Neuronal stem cell (in vitro differentiated cells): ENCODE measurements around the gene MARK2.

Source experiments
- DNase-seq: peaks from one replicate; pipeline ENCODE4 v3.0.0-alpha.2; 2013; ENCODE audit warnings: low spot score
- H2AFZ ChIP-seq: one replicate; pipeline ENCODE4 v1.6.1; 2013; ENCODE audit warnings: mild to moderate bottlenecking, low read length, inconsistent platforms
- H2AK5ac ChIP-seq: 2 replicates; pipeline ENCODE4 v1.6.1; 2013; ENCODE audit warnings: low read depth, mild to moderate bottlenecking, inconsistent platforms, low read length, moderate library complexity, mixed read lengths
- H2BK120ac ChIP-seq: 2 replicates; pipeline ENCODE4 v1.6.1; 2013; ENCODE audit warnings: low read depth, mild to moderate bottlenecking, inconsistent platforms, low read length, moderate library complexity, mixed read lengths
- H2BK12ac ChIP-seq: one replicate; pipeline ENCODE4 v1.6.1; 2013; ENCODE audit warnings: low read length, inconsistent platforms
- H2BK15ac ChIP-seq: 2 replicates; pipeline ENCODE4 v1.6.1; 2013; ENCODE audit warnings: mild to moderate bottlenecking, low read length, inconsistent platforms, mixed read lengths
- H2BK5ac ChIP-seq: one replicate; pipeline ENCODE4 v1.6.1; 2013; ENCODE audit warnings: inconsistent platforms, mild to moderate bottlenecking, low read length, moderate library complexity
- H3K14ac ChIP-seq: one replicate; pipeline ENCODE4 v1.6.1; 2013; ENCODE audit warnings: low read length, inconsistent platforms
- H3K18ac ChIP-seq: 2 replicates; pipeline ENCODE4 v1.6.1; 2013; ENCODE audit warnings: low read length, inconsistent platforms
- H3K23ac ChIP-seq: 2 replicates; pipeline ENCODE4 v1.6.1; 2013; ENCODE audit warnings: low read depth, mild to moderate bottlenecking, mixed read lengths, low read length, inconsistent platforms; ENCODE audit not compliant: poor library complexity
- H3K27ac ChIP-seq: replicated peaks from 3 replicates; pipeline ENCODE4 v1.5.1; 2013; ENCODE audit warnings: low read length, inconsistent platforms
- H3K27me3 ChIP-seq, 3 experiments: 2 replicates each; pipeline ENCODE4 v1.6.1; 2013; ENCODE audit warnings: low read length in 3 of 3, mild to moderate bottlenecking in 2 of 3, inconsistent platforms in 1 of 3, low read depth in 1 of 3, mixed read lengths in 1 of 3, moderate library complexity in 1 of 3; ENCODE audit not compliant: control insufficient read depth in 3 of 3, insufficient read depth in 3 of 3
- H3K36me3 ChIP-seq, 2 donors: replicated peaks in 1 of 2; 2 replicates each; pipeline ENCODE4 v1.6.1; 2013; ENCODE audit warnings: low read length in 2 of 2; ENCODE audit not compliant: control insufficient read depth in 2 of 2, insufficient read depth in 2 of 2
- H3K4ac ChIP-seq: 2 replicates; pipeline ENCODE4 v1.6.1; 2013; ENCODE audit warnings: inconsistent platforms, mild to moderate bottlenecking, low read length, moderate library complexity
- H3K4me1 ChIP-seq, 2 donors: 1 replicate in 1 of 2; 2 replicates in 1 of 2; pipeline ENCODE4 v1.6.1; 2013; ENCODE audit warnings: low read length in 2 of 2, low read depth in 1 of 2; ENCODE audit not compliant: control insufficient read depth in 2 of 2, insufficient read depth in 1 of 2
- H3K4me2 ChIP-seq: one replicate; pipeline ENCODE4 v1.6.1; 2013; ENCODE audit warnings: mild to moderate bottlenecking, low read length, inconsistent platforms; ENCODE audit not compliant: insufficient read depth, poor library complexity, severe bottlenecking
- H3K4me3 ChIP-seq, 2 donors: 2 replicates each; pipeline ENCODE4 v1.5.1; 2013; ENCODE audit warnings: low read length in 2 of 2, mild to moderate bottlenecking in 2 of 2, inconsistent platforms in 1 of 2, moderate library complexity in 1 of 2
- H3K79me1 ChIP-seq: one replicate; pipeline ENCODE4 v1.6.1; 2013; ENCODE audit warnings: low read depth, mild to moderate bottlenecking, inconsistent platforms, low read length, moderate library complexity
- H3K9ac ChIP-seq: one replicate; pipeline ENCODE4 v1.6.1; 2013; ENCODE audit warnings: mild to moderate bottlenecking, low read depth, low read length, inconsistent platforms; ENCODE audit not compliant: poor library complexity
- H3K9me3 ChIP-seq, 2 donors: replicated peaks in 1 of 2; 2 replicates each; pipeline versions ENCODE3 to v1.6.1; 2013; ENCODE audit warnings: low read length in 2 of 2, mild to moderate bottlenecking in 2 of 2, inconsistent platforms in 1 of 2, low read depth in 1 of 2, mixed read lengths in 1 of 2, moderate library complexity in 1 of 2; ENCODE audit not compliant: control insufficient read depth in 2 of 2, insufficient read depth in 1 of 2
- H4K8ac ChIP-seq: one replicate; pipeline ENCODE4 v1.6.1; 2013; ENCODE audit warnings: low read depth, mild to moderate bottlenecking, inconsistent platforms, low read length, moderate library complexity
- H4K91ac ChIP-seq: one replicate; pipeline ENCODE4 v1.6.1; 2013; ENCODE audit warnings: low read length, low read depth, mild to moderate bottlenecking, inconsistent platforms; ENCODE audit not compliant: poor library complexity
- WGBS, 2 donors: extraction: QIAGEN DNeasy Blood & Tissue Kit; methylation state at CpG; one replicate each; pipeline ENCODE4 v1.1.7; 2013; ENCODE audit warnings: missing lambda C conversion rate in 2 of 2, mixed read lengths in 1 of 2; ENCODE audit not compliant: insufficient read length in 2 of 2, insufficient replicate concordance in 1 of 2; ENCODE audit errors: extremely low coverage in 2 of 2; 5-methylcytosine and 5-hydroxymethylcytosine counted together

MARK2 gene

DNA sequence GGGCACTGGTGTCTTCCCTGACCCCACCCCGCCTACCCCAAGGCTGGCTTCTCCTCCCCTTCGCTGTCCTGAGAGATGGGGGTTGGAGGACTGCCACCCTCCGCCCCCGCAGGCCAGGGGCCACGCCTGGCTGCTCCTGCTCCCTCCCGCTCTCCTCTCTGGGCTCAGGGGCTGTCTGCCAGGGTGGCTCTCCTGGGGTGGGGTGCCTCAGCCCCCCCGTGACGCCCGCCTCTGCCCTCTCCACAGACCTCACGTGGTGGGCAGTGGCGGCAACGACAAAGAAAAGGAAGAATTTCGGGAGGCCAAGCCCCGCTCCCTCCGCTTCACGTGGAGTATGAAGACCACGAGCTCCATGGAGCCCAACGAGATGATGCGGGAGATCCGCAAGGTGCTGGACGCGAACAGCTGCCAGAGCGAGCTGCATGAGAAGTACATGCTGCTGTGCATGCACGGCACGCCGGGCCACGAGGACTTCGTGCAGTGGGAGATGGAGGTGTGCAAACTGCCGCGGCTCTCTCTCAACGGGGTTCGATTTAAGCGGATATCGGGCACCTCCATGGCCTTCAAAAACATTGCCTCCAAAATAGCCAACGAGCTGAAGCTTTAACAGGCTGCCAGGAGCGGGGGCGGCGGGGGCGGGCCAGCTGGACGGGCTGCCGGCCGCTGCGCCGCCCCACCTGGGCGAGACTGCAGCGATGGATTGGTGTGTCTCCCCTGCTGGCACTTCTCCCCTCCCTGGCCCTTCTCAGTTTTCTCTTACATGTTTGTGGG, 69.9 kb downstream of the MARK2 start:
- peak overlapping the region; percentile 98 for H2AK5ac ChIP-seq
- peak overlapping the region; percentile 94 for H2BK12ac ChIP-seq
- no peak overlapping the region for H4K8ac ChIP-seq
- no peak overlapping the region for H2AFZ ChIP-seq
- H2BK15ac ChIP-seq: peak overlapping the region; percentile 75
- H3K9me3 ChIP-seq: no peaks in the 10 kb centered on the region
- peaks cover 25 to 75% of the 10 kb centered on the region in 2 donors for H3K36me3 ChIP-seq
- H2BK120ac ChIP-seq: peak overlapping the region; percentile 89
- H3K18ac ChIP-seq: peak overlapping the region; percentile 94
- H3K79me1 ChIP-seq: peaks cover 11% of the 10 kb centered on the region
- peak overlapping the region; percentile 73 for H3K23ac ChIP-seq
- peak overlapping the region; percentile 56 for H3K14ac ChIP-seq
- H2BK5ac ChIP-seq: peak overlapping the region; percentile 87
- peak overlapping the region; percentile 70 for H3K9ac ChIP-seq
- H3K4me3 ChIP-seq: no peak overlapping the region
- no peaks in the 10 kb centered on the region for H3K27me3 ChIP-seq
- H3K4ac ChIP-seq: no peak overlapping the region
- no peak overlapping the region for H4K91ac ChIP-seq
- no peak overlapping the region for H3K4me2 ChIP-seq
- WGBS, 2 donors: no CpG with 5 or more reads among the region's 46 CpGs
- H3K27ac ChIP-seq: peak overlapping the region; percentile 73
- DNase-seq: no peak
- H3K4me1 ChIP-seq: peaks cover 35 to 36% of the 10 kb centered on the region in 2 donors

- Histone ChIP-seq H3K36me3 (peaks cover 29 to 75% of the 10 kb centered on the region in 2 donors), H3K27ac (peak overlapping the region; percentile 73)
Measured at GRCh38 chr11:63909591-63910506, 70.9 kb downstream of the MARK2 start.

DNA sequence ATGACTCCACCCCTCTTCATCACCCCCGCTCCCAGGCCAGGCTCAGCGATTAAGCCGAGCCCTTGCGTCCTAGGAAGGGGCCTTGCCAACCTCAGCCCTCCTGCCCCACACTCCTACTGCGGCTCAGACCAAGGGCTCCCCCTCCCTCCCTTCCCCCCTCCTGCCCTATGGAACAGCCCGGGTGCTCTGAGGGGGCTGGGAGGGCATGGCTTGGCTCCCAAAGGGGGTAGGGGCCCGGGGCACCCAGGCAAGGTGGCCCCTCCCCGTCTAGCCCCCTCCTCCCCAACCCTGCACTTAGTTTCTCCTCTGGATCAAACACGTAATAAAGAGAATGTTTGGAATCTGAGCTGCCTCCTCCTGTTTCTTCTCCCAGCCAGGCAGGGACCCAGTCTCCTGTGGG, 71.8 kb downstream of the MARK2 start:
- Histone ChIP-seq H2BK5ac (no peak overlapping the region), H2AFZ (no peak overlapping the region), H3K9me3 (no peaks in the 10 kb centered on the region), H3K14ac (no peak overlapping the region), H3K4me2 (no peak overlapping the region), H3K18ac (no peak overlapping the region), H3K4ac (no peak overlapping the region), H3K4me3 (no peak overlapping the region), H4K8ac (no peak overlapping the region), H3K36me3 (peaks cover 29 to 71% of the 10 kb centered on the region in 2 donors), H2AK5ac (peak overlapping the region; percentile 92), H3K23ac (no peak overlapping the region), H2BK12ac (no peak overlapping the region), H3K9ac (peak overlapping the region; percentile 24), H3K4me1 (peaks cover 40 to 42% of the 10 kb centered on the region in 2 donors), H3K79me1 (peaks cover 20% of the 10 kb centered on the region), H3K27me3 (no peaks in the 10 kb centered on the region), H3K27ac (peak overlapping the region; percentile 82), H4K91ac (no peak overlapping the region), H2BK15ac (no peak overlapping the region), H2BK120ac (no peak overlapping the region)
- no CpG with 5 or more reads among the region's 9 CpGs for WGBS, 2 donors
- DNase-seq: no peak

More at GRCh38 chr11:63909591-63910506, 70.9 kb downstream of the MARK2 start:
- Histone ChIP-seq H2BK12ac (no peak overlapping the region), H4K8ac (no peak overlapping the region), H3K9me3 (no peaks in the 10 kb centered on the region), H4K91ac (no peak overlapping the region), H3K14ac (no peak overlapping the region), H3K79me1 (peaks cover 16% of the 10 kb centered on the region), H3K4ac (no peak overlapping the region), H3K9ac (peak overlapping the region; percentile 65), H3K4me3 (no peak overlapping the region), H3K18ac (peak overlapping the region; percentile 88), H2BK5ac (peak overlapping the region; percentile 69), H2AFZ (no peak overlapping the region), H3K4me1 (peaks cover 38% of the 10 kb centered on the region in 2 donors), H2BK15ac (no peak overlapping the region), H3K27me3 (no peaks in the 10 kb centered on the region), H3K4me2 (peak overlapping the region; percentile 32), H3K23ac (peak overlapping the region; percentile 83), H2AK5ac (peak overlapping the region; percentile 20), H2BK120ac (no peak overlapping the region)
- DNase-seq: peak; percentile 51
- WGBS, 2 donors: no CpG with 5 or more reads among the region's 24 CpGs

GRCh38 chr11:63911440-63911839, 72.5 kb downstream of the MARK2 start:
- H2BK5ac ChIP-seq: no peak overlapping the region
- H4K8ac ChIP-seq: no peak overlapping the region
- H3K79me1 ChIP-seq: peaks cover 26% of the 10 kb centered on the region
- WGBS, 2 donors: no CpG with 5 or more reads among the region's 8 CpGs
- H3K14ac ChIP-seq: no peak overlapping the region
- H2AFZ ChIP-seq: no peak overlapping the region
- H2BK15ac ChIP-seq: no peak overlapping the region
- peak overlapping the region; percentile 19 for H2AK5ac ChIP-seq
- no peak overlapping the region for H3K4me2 ChIP-seq
- peak overlapping the region; percentile 82 for H3K27ac ChIP-seq
- H3K9me3 ChIP-seq: no peaks in the 10 kb centered on the region
- H3K9ac ChIP-seq: no peak overlapping the region
- peak overlapping the region; percentile 55 for H3K23ac ChIP-seq
- no peak overlapping the region for H3K4me3 ChIP-seq
- H2BK12ac ChIP-seq: no peak overlapping the region
- H3K4me1 ChIP-seq: peaks cover 38 to 42% of the 10 kb centered on the region in 2 donors
- no peak overlapping the region for H2BK120ac ChIP-seq
- no peaks in the 10 kb centered on the region for H3K27me3 ChIP-seq
- no peak overlapping the region for H4K91ac ChIP-seq
- H3K4ac ChIP-seq: no peak overlapping the region
- H3K18ac ChIP-seq: no peak overlapping the region
- H3K36me3 ChIP-seq: peaks cover 28 to 65% of the 10 kb centered on the region in 2 donors
- no peak for DNase-seq
